ENCODE measurements around the gene DCLK1.
"Not testable (repeated sequence)": the region's sequence is repeated elsewhere in the genome, so short reads cannot be mapped to it uniquely, and the experiment has no call there.

Gene DCLK1

GRCh38 chr13:35984776-35985453 lies 146.3 kb downstream of the DCLK1 start:
- DNase-seq (ENCODE audit: low read depth in 2 of 2) = no peak

DNA sequence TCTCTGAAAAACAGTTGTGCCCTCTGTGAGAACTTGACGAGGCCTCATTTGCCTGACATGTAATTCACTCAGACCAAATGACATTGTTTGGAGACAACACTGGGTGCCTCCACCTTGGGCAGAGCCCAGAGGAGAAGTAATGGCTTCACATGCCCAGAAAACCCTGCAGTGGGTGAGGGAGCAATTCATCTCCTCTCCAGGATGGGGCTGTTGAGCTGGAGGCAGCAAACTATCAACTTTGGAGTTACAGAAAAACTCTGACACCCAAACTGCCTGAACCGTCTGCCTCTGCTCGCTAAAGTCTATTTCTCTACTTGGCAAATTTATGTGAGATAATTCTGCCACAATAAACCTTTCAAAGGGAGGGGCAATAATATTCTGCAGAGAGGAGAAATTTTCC lies 146.9 kb downstream of the DCLK1 start:
- no peak for DNase-seq (ENCODE audit: low read depth in 2 of 2)

DNA sequence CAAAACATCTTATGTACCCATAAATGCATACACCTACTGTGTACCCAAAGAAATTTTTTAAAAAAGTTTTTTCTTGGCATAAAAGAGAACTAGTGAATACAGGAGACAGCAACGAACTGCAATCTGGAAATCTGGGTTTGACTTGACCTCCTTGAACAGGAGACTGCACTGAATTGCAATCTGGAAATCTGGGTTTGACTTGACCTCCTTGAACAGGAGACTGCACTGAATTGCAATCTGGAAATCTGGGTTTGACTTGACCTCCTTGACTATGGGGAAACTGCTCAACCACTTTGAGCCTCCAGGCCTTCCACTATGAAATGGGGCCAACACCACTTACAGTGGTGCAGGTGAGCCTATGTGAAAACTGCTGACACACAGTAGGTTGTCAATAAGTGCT lies 147.5 kb downstream of the DCLK1 start:
- not testable (repeated sequence) for DNase-seq (ENCODE audit: low read depth in 2 of 2)

DNA sequence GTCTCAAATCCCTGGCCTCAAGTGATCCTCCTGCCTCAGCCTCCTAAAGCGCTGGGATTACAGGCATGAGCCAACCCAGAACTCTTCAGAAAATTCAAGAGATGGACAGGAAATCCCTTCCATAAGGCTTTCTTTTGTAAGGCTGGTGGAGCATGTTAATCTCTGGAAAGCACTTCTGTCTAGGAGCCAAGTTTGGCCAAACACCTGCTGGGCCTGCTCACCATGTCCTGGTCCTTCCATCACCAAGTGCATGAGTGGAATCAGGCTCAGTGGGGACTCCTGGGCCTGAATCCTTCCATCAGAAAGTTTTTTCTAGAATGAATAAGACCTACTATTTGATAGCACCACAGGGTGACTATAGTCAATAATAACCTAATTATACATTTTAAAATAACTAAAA lies 148.0 kb downstream of the DCLK1 start:
- DNase-seq (ENCODE audit: low read depth in 2 of 2) = no peak

GRCh38 chr13:35979361-35979951 lies 151.7 kb downstream of the DCLK1 start:
- DNase-seq (ENCODE audit: low read depth in 2 of 2) = no peak

- DNase-seq (ENCODE audit: low read depth in 2 of 2) = no peak
Measured at GRCh38 chr13:35978607-35979316, 152.4 kb downstream of the DCLK1 start.

DNA sequence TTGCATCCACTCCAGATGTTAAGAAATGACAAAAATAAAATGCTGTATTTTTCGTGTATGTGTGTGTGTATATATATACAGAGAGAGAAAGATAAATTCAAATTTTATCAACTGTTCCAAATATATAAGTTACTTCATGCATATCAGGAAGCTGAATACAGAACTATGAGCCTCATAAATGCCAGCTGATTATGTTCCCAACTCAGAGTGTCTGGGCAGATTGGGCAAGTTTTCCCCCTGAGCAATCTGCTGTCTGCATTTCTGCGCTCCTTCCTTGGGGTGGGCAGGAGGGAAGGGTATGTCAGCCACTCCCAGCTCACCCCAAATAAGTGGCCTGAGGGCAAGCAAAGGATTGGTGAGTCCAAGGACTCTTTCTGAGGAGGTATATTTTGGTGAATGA lies 154.1 kb downstream of the DCLK1 start:
- DNase-seq (ENCODE audit: low read depth in 2 of 2) = no peak

- DNase-seq (ENCODE audit: low read depth in 2 of 2) = no peak
Measured at GRCh38 chr13:35976126-35976525, 155.1 kb downstream of the DCLK1 start.

DNA sequence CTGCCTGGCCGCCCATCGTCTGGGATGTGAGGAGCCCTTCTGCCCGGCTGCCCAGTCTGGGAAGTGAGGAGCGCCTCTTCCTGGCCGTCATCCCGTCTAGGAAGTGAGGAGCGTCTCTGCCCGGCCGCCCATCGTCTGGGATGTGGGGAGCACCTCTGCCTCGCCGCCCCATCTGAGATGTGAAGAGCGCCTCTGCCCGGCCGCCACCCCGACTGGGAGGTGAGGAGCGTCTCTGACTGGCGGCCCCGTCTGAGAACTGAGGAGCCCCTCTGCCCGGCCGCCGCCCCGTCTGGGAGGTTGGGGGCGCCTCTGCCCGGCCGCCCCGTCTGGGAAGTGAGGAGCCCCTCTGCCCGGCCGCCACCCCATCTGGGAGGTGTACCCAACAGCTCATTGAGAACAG lies 164.2 kb downstream of the DCLK1 start:
- not testable (repeated sequence) for DNase-seq (ENCODE audit: low read depth in 2 of 2)

GRCh38 chr13:35966024-35966423 lies 165.2 kb downstream of the DCLK1 start:
- no peak for DNase-seq (ENCODE audit: low read depth in 2 of 2)

DNA sequence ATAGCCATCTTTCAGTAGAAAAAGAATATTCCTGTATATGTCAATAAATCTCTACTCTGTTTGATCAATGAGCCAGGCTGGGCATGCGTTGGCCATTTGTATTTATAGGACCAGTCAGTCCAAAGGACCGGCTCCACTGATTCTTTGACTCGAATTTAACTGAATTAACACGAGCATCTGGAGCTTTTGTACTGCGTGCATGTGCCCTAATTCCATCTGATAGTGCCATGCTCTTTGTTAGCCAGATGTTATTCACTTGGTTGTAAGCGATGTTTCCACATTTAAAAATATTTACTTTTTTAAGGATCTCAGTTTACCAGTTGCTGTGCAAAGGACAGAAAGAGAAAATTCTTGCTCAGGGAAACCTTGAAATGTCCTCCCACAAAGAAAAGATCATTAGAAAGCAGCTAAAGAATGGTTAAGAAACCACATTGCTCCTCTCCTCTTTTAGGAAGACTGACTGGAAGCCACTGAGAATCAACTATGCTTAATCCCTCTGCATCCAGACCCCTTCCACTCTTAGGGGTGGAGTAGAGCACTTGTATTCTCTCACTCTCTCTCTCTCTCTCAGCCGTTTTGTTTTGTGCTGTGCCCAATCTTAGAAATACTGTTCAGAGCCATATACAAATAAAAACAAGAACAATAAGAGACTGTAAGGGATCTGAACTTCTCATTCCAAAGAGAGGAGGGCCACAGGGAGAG lies 165.8 kb downstream of the DCLK1 start:
- no peak for DNase-seq (ENCODE audit: low read depth in 2 of 2)

- DNase-seq (ENCODE audit: low read depth in 2 of 2) = no peak
Measured at GRCh38 chr13:35964863-35965180, 166.4 kb downstream of the DCLK1 start.

DNA sequence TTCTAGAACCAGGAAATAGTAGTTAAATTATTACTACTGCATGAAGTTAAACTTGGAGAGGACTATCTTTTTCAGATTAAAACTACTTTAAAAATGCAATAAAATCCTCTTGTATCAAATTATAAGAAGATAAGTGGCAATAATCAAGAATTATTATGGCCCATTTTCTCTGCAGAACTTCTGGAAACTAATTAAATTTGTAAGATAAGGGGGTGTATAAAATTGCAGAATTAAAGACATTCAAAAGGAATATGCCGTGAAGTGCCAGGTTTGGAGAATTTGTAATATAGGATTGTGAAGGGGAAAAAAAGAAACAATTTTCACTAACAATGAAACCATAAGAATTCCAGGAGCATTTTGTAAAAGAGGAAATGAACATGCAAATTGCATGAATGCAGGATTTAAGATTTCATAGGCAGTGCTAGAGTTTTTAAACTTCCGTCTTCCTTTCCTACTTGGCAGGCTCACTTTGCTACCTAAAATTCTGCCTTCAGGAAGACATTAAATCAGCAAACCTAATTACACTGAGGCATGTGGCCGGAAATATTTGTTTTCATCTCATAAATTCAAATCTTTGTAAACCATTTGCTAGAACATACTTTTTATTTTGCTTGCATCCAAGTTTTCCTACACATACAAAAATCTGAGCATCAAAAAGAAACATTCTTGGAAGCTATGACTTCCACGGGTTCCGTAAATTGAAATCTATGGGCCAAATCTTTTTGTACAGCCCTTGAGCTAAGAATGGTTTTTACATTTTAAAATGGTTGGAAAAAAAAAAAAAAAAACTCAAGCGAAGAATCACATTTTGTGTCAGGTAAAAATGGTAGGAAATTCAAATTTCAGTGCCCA lies 166.9 kb downstream of the DCLK1 start:
- no peak for DNase-seq (ENCODE audit: low read depth in 2 of 2)

DNA sequence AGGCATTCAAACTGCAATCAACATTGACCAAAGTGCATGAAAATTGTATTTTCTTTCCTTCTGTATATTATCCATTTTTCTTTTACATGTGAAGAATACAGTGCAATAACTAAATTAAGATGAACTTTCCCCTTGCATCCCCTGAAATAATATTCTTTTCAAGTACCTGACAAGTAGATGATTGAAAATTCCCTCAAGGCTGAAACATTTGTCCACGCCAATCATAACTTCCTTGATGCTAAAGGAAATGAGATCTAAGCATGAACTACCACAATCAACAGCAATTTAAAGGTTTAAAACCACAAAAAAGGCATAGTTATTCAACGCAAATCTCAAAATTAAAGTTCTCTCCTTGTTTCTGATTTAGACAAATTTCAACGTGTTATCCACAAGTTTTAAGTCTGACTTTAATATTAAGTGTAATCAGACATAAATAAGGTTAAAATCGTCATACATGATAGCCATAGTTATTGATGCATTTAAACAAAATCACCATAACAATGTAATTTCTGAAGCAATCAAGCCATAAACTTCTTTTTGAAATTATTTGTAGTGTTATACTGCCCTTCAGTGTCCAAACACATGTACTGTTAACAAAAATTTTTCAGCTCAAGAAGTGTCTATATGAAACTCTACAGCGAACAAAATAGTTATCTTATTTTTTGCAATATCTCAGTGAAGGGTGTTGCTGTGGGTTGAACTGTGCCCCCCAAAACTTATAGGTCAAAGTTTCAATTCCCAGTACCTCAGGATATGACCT lies 169.5 kb downstream of the DCLK1 start:
- DNase-seq (ENCODE audit: low read depth in 2 of 2) = no peak

DNA sequence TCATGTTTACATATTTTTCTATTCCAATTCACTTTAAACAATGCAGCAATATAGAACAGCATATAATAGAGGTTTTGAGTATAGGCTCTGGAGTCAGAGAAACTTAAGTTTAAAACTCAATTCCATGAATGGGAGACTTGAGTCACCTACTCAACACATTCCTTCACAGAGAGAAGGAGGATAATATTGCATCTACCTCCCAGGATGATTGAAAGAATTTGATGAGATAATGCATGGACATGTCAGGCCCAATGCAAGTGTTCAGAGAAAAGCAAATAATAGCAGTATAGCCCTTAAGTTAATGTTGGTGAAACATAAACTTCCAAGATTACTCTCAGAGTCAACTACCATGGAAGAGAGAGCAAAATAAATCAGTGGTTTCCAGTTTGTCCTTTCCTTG lies 170.2 kb downstream of the DCLK1 start:
- DNase-seq (ENCODE audit: low read depth in 2 of 2) = no peak

GRCh38 chr13:35957996-35958395 lies 173.2 kb downstream of the DCLK1 start:
- no peak for DNase-seq (ENCODE audit: low read depth in 2 of 2)

GRCh38 chr13:35957241-35957731 lies 173.9 kb downstream of the DCLK1 start:
- DNase-seq (ENCODE audit: low read depth in 2 of 2) = no peak

- no peak for DNase-seq (ENCODE audit: low read depth in 2 of 2)
Measured at GRCh38 chr13:35956074-35956473, 175.1 kb downstream of the DCLK1 start.

DNA sequence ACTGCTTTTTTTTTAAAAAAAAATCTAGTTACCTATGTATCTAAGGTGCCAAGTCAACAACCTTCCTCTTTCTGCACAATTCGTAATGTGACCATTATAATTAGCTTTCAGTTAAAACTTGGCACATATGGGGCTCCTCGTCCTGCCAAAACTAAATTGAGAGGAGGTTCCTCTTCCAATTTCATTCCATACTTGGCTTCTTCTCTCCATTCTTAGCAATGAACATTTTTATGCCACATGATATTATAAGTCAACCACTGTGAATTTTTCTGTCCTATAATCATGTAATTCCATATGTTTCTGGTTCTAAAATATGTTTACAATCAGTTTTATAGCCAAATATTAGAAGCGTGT lies 177.0 kb downstream of the DCLK1 start:
- DNase-seq (ENCODE audit: low read depth in 2 of 2) = no peak

DNA sequence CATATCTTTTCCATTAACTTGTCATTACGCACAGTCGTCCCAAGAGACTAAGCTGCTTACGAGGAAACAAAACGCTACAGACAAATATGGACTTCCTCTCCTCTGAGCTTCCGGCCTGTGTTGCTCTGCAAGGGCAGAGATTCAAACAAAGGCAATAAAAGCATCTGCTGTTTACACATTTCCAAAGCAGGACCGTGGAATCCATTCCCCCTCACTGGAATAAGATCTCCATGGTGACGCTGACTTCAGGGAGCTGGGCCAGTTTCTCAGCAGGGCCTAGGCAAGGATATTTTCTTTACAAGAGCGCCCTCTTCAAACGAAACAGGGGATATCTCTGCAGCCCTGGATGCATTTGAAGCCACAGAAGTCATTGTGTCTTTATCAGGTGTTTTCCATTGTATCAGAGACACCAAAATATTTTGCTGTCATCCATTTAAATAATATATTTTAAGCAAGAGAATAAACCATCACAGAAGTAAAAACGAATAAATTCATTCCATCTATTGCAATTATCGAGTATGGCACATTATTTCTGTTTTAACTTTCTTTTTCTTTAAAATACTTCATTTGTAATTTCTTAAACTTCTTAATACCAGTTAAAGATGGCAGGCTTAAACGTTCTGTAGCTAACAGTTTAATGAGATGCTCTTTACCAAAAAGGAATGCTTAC lies 177.5 kb downstream of the DCLK1 start:
- DNase-seq (ENCODE audit: low read depth in 2 of 2) = no peak
